Activated CD4-positive, CD25-positive, alpha-beta regulatory T cell treated with anti-CD3 and anti-CD28 coated beads, Interleukin-2, amount 50 U/mL, for 24 hours (primary cell): Measurements from ENCODE around the gene COG5.

Source experiments
- ATAC-seq, 2 donors: fragments of 150-1000 bp; cut with Tn5 transposase; one replicate each; pipeline ENCODE4 v1.10.0; 2021; ENCODE audit warnings: mild to moderate bottlenecking in 1 of 2, moderate library complexity in 1 of 2

COG5 gene

DNA sequence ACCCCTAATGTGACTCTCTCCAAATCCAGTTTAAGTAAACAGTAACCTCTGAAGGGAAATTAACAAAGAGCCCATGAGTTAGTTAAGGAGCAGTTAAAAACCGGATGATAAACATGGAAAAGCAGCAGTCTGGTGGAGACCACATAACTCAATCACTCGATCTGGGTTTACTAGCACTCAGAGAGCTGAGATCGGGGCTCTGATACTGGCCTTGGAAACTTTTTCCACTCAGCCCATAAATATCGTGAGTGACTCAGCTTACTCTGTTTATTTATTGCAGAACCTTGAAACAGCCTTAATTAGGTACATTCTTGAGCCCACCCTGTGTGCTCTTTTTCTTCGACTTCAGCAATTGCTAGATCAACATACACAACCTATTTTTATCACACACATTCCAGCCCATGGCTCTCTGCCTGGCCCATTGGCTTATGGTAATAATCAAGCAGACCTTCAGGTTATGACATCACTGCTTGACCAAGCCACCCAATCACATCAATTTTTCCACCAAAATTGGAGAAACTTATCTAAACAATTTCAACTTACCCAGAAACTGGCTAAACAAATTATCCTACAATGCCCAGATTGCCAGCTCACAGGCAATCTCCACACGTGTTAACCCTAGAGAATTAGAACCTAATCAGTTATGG lies 176.0 kb downstream of the COG5 start:
- ATAC-seq, result no peak

- no peak for ATAC-seq
Measured at GRCh38 chr7:107387128-107387527, 176.6 kb downstream of the COG5 start.

- ATAC-seq, result no peak
Measured at GRCh38 chr7:107386548-107387102, 177.1 kb downstream of the COG5 start.

DNA sequence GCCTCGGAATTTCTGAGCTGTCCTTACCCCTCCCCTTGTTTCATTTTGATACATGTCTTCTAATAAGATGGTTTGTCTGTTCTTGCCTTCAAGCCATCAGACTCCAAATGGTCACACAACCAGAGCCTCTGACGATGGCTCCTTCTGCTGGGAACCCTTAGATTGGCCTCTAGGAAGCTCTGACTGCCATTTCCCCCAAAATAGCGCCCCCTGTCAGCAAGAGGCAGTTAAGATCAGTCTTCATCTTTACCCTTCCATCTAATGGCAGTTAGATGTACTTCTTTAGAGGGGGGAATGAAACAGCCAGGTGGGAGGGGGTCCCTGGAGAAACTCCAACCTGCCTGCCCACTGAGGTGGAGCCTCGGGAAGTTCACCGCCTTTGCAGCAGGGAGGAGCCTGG lies 179.7 kb downstream of the COG5 start:
- ATAC-seq, result no peak

- no peak for ATAC-seq
Measured at GRCh38 chr7:107383203-107383602, 180.5 kb downstream of the COG5 start.

- no peak for ATAC-seq
Measured at GRCh38 chr7:107381453-107381852, 182.3 kb downstream of the COG5 start.

DNA sequence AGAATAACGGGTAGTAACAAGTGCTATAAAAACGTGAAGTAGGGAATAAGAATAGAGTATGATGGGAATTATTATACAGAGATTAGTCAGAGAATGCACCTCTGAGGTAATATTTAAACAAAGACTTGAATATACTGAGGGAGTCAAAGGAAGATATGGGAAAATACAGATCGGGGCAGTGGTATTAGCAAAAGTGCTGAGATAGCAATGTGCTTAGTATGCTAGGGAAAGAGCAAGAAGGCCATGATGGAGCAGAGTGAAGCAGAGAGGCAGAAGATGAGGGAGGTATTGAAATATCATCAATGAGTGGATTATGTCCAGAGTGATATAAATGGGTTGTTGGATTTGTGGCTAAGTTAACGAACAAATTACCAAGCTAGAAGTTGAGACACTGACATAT lies 190.4 kb downstream of the COG5 start:
- ATAC-seq, result no peak

DNA sequence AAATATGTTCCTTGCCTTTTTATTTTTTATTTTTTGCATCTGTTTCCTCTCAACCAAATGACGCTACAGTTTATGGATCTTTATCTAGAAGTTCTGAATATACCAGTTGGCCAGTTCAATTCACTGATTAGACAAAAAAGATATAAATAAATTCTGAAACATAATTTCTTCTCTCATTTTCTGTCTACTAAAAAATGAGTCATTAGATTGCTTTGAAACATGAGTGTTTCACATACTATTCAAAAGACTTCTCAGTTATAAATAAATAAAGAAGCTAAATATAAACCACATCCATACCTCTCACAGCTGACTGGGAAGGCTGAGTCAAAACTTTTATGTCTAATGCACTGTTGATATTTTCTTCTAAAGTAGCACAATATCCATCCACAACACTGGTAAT lies 191.4 kb downstream of the COG5 start:
- no peak for ATAC-seq

GRCh38 chr7:107370816-107371215 lies 192.9 kb downstream of the COG5 start:
- ATAC-seq, result no peak

DNA sequence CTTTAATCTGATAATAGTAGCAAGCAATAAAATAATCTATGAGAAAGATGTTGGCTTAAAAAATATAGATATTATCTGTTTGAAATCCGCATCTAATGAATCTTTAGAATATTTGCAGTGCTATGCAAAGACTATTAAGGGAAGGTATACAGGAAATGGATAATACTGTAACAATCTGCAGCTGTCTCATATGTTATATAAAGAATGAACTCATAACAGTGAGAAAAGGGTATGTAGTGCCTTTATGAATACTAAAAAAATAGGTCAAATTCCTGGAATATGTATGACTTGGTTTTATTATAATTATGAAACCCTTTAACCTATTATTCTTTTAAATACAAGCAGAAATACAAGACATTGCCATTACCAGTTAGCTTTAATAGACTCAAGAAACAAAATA lies 198.9 kb downstream of the COG5 start:
- no peak for ATAC-seq

- ATAC-seq, result no peak
Measured at GRCh38 chr7:107359520-107360316, 204.0 kb downstream of the COG5 start.

GRCh38 chr7:107355616-107356015 lies 208.1 kb downstream of the COG5 start:
- ATAC-seq, result no peak

- no peak for ATAC-seq
Measured at GRCh38 chr7:107354640-107355039, 209.1 kb downstream of the COG5 start.

DNA sequence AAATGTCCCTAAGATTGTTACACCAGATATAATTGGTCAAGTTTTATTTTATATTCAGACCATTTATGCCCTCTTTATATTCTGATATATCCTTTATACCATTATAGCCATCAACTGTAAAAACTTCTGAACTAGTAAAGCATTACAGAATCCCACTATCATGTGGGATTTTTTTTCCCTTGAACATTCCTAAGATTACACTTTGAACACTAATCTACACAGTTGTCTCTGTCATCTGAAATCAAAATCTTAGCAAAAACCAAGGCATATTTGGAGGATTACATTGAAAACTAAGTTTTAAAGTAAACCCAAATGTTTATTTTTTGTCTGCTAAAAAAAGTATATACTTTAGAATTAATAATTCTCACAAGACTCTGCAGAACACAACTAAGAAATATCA lies 210.0 kb downstream of the COG5 start:
- no peak for ATAC-seq

- ATAC-seq, result no peak
Measured at GRCh38 chr7:107345898-107346297, 217.8 kb downstream of the COG5 start.

- ATAC-seq, result no peak
Measured at GRCh38 chr7:107344799-107345198, 218.9 kb downstream of the COG5 start.

- no peak for ATAC-seq
Measured at GRCh38 chr7:107344286-107344685, 219.4 kb downstream of the COG5 start.

GRCh38 chr7:107338080-107338479 lies 225.6 kb downstream of the COG5 start:
- no peak for ATAC-seq

DNA sequence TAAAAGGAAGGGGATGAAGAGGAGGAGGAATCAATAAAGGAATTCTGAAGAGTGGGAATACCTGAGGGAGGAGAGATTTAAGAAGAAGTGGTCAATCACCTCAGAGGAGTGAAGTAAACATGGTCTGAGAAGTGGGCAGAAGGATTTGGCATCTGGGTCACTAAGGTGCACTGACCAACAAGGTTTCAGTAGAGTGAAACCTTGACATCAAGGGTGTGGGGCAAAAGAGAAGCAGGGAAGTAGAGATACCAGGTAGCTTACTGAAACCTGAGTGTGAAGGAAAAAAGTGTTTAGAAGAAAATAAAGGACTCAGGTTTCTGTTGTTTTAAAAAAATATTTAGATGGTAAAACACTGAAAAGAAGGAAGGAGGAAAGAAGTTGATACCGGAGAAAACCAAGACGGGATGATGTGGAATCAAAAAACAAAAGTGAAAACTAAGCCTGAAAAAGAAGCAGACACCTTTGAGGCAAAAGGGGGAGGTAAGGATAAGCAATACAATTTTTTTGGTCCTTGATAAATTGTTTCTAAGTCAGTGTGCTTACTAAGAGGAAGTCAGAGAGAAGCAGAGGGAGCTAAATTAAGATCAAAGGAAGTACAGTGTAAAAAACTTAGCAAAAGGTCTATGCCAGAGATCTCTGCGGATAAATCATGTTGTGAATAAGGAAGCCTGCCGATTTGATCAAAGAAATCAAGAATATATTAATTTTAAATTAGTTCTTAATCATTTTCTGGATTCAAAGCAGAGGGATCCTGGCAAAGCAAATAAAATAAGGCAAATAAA lies 231.0 kb downstream of the COG5 start:
- no peak for ATAC-seq

- no peak for ATAC-seq
Measured at GRCh38 chr7:107330478-107330877, 233.2 kb downstream of the COG5 start.

- no peak for ATAC-seq
Measured at GRCh38 chr7:107327986-107328569, 235.6 kb downstream of the COG5 start.

DNA sequence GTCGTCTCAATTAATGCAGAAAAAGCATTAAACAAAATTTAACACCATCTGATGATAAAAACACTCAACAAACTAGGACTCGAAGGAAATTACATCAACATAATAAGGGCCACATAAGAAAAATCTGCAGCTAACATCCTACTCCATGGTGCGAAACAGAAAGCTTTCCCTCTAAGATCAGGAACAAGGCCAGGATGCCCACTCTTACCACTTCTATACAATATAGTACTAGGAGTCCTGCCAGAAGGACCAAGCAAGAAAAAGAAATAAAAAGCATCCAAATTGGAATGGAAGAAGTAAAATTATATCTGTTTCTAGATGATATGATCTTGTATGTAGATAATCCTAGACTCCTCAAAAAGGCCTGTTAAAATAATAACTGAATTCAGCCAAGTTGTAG lies 237.7 kb downstream of the COG5 start:
- ATAC-seq, result no peak

- ATAC-seq, result no peak
Measured at GRCh38 chr7:107322015-107322414, 241.7 kb downstream of the COG5 start.
